Prostate gland (tissue), 2 donors: ENCODE data around the gene TMEM165. TPM values are rescaled to one million over a fixed set of nuclear protein-coding genes. Genes with fewer than 3 reads are reported as not detected.

Experiments
- DNase-seq: peaks from one replicate; pipeline ENCODE4 v3.0.0-alpha.2; 2019; ENCODE audit warnings: low spot score
- H3K27ac ChIP-seq, 2 donors: fragments of 200-600 bp; sonication (generic); 2 replicates each; pipeline ENCODE4 v1.5.1; 2017 to 2019
- H3K27me3 ChIP-seq: fragments of 200-600 bp; sonication (generic); replicated peaks from 2 replicates; pipeline ENCODE4 v1.5.1; 2019; ENCODE audit not compliant: insufficient read depth
- H3K36me3 ChIP-seq, 2 donors: fragments of 200-600 bp; sonication (generic); 1 replicate in 1 of 2; 2 replicates in 1 of 2; pipeline versions ENCODE4 v1.5.1 to v1.8.1; 2017 to 2019
- H3K4me1 ChIP-seq: fragments of 200-600 bp; sonication (generic); replicated peaks from 2 replicates; pipeline ENCODE4 v1.5.1; 2019
- H3K4me3 ChIP-seq, 2 donors: fragments of 200-600 bp; sonication (generic); 2 replicates each; pipeline ENCODE4 v1.5.1; 2017 to 2019
- H3K9me3 ChIP-seq: fragments of 200-600 bp; sonication (generic); 2 replicates; pipeline ENCODE4 v1.5.1; 2017
- POLR2A ChIP-seq: fragments of 450-650 bp; IDR thresholded peaks from one replicate; pipeline ENCODE4 v1.6.1; 2016; ENCODE audit warnings: antibody characterized with exemption, mild to moderate bottlenecking
- POLR2AphosphoS5 ChIP-seq: sonication (generic); formaldehyde crosslinking; IDR thresholded peaks from one replicate; pipeline ENCODE4 v1.6.1; 2017; ENCODE audit warnings: antibody characterized with exemption
- WGBS: methylation state at CpG from one replicate; pipeline ENCODE4 v1.1.5; 2018; 5-methylcytosine and 5-hydroxymethylcytosine counted together
- intact Hi-C: fragments of 100-400 bp; cut with DNase I; formaldehyde crosslinking; loops from one replicate; pipeline ENCODE4 v1.14.2; 2022
- total RNA-seq, 2 donors: library from RNA; depleted of rRNA; stranded (reverse); fragments of >200 nt; gene quantifications; one replicate each; pipeline ENCODE4 v1.1.0, GENCODE V29; 2016
- TF ChIP-seq, protein P1 (sequence below), 4 experiments: fragments of 200-600 bp in 2 of 4; fragments of 450-650 bp in 2 of 4; sonication (generic) in 2 of 4; IDR thresholded peaks; 1 replicate in 3 of 4; 2 replicates in 1 of 4; pipeline ENCODE4 v1.5.1; 2016 to 2019; ENCODE audit warnings: antibody characterized with exemption in 4 of 4, mild to moderate bottlenecking in 2 of 4, moderate library complexity in 2 of 4

Gene TMEM165
- total RNA-seq, 2 donors from 2014 or later, result 117 to 183 TPM

DNA sequence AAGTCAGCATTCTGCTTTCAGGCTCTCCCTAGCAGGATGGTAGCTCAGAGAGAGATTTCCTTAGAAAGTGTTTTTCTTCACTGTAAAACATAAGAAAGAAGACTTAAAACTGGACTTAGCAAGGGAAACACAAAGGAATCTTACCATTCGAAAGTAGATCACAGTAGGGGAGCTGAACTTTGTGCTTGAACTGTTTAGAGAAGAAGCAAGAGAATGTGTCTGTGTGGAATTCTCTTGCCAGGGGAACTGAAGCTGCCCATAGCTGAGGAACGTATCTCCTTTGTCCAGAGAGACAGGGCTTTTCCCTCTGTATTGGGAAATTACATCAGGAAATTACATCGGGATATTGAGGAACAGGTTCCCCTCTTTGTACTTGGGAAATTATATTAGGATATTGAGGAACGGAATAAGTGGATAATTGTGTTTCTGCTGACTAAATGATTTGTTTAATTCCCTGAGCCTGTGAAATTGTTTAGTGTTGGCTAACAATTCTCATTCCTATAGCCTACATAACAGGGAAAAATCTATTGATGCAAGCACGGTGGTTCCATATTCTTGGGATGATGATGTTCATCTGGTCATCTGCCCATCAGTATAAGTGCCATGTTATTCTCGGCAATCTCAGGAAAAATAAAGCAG lies 28.6 kb upstream of the TMEM165 start:
- Histone ChIP-seq H3K27ac (no peak overlapping the region), H3K36me3 (no peaks in the 10 kb centered on the region), H3K4me1 (no peaks in the 10 kb centered on the region), H3K9me3 (no peaks in the 10 kb centered on the region), H3K4me3 (no peak overlapping the region), H3K27me3 (no peaks in the 10 kb centered on the region)
- intact Hi-C loops, result no loop called here
- no peak for DNase-seq
- WGBS, result 73% methylated on average over 6 of the region's 6 CpGs
- TF ChIP-seq, protein P1, sequence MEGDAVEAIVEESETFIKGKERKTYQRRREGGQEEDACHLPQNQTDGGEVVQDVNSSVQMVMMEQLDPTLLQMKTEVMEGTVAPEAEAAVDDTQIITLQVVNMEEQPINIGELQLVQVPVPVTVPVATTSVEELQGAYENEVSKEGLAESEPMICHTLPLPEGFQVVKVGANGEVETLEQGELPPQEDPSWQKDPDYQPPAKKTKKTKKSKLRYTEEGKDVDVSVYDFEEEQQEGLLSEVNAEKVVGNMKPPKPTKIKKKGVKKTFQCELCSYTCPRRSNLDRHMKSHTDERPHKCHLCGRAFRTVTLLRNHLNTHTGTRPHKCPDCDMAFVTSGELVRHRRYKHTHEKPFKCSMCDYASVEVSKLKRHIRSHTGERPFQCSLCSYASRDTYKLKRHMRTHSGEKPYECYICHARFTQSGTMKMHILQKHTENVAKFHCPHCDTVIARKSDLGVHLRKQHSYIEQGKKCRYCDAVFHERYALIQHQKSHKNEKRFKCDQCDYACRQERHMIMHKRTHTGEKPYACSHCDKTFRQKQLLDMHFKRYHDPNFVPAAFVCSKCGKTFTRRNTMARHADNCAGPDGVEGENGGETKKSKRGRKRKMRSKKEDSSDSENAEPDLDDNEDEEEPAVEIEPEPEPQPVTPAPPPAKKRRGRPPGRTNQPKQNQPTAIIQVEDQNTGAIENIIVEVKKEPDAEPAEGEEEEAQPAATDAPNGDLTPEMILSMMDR (IDR thresholded peaks at IDR 0.05), result no peak
- TF ChIP-seq POLR2AphosphoS5 (no peak), POLR2A (no peak)

DNA sequence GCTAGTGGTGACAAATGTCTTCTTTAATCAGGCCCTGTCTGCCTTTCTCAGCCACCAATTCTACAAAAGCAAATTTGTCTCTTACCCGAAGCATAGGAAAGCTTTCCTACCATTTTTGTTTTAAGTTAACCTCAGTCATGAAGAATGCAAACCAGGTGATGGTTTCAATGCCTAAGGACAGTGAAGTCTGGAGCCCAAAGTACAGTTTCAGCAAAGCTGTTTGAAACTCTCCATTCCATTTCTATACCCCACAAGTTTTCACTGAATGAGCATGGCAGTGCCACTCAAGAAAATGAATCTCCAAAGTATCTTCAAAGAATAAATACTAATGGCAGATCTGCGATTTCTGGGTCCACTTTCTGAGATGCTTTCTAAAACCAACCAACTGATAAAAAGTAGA lies 25.8 kb upstream of the TMEM165 start:
- Histone ChIP-seq H3K27me3 (no peaks in the 10 kb centered on the region), H3K9me3 (no peaks in the 10 kb centered on the region), H3K4me1 (no peaks in the 10 kb centered on the region), H3K36me3 (no peaks in the 10 kb centered on the region), H3K4me3 (no peak overlapping the region), H3K27ac (no peak overlapping the region)
- intact Hi-C loops, result no loop called here
- DNase-seq, result no peak
- 99% methylated on average over 2 of the region's 2 CpGs for WGBS
- TF ChIP-seq POLR2AphosphoS5 (no peak), POLR2A (no peak)
- TF ChIP-seq, protein P1 (IDR thresholded peaks at IDR 0.05), result no peak

DNA sequence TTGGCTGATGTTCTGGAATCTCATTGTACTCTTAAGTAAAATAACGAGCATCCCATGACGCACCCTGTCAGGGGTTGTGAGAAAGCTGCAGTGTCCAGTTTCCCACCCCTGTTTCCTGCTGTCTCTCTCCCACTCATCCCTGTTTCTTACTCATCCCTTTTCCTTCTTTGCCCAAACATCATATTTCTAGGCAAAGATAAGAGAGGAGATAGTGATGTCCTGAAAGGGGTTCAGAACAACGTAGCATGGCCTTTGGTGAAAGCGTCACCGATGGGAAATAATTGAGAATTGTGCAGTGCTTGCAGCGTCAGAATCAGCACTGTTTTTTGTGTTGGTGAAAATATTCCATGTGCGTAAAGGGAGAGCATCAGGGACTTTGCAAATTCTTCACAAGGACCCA lies 23.5 kb upstream of the TMEM165 start:
- Histone ChIP-seq H3K4me3 (no peak overlapping the region), H3K27me3 (no peaks in the 10 kb centered on the region), H3K36me3 (no peaks in the 10 kb centered on the region), H3K27ac (no peak overlapping the region), H3K9me3 (no peaks in the 10 kb centered on the region), H3K4me1 (no peaks in the 10 kb centered on the region)
- DNase-seq, result no peak
- intact Hi-C loops, result no loop called here
- 88% methylated on average over 7 of the region's 7 CpGs for WGBS
- TF ChIP-seq, protein P1 (IDR thresholded peaks at IDR 0.05), result no peak
- TF ChIP-seq POLR2A, result no peak
- no peak for TF ChIP-seq POLR2AphosphoS5

DNA sequence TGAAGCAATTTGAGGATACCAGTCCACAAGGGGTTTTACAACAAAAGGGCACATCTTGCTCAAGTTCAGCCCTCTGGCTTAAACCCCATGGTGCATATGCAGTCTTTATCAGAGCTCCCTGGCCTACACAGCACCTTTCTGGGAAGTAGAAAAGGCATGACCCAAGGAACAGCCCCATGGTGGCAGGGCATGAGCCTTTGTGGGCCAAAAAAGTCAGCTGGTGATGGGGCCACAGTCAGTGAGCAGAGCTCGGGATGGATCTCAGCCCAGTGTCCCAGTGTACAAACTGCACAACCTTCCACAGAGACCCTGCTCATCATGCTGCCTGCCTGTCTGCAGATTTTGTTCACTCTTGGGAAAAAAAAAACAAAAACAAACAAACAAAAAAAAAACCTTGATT lies 22.3 kb upstream of the TMEM165 start:
- no peak overlapping the region for H3K27ac ChIP-seq
- no peaks in the 10 kb centered on the region for H3K27me3 ChIP-seq
- WGBS, result 88% methylated on average over 1 of the region's 1 CpG
- no peak for DNase-seq
- intact Hi-C loops, result no loop called here
- no peaks in the 10 kb centered on the region for H3K4me1 ChIP-seq
- no peak for TF ChIP-seq POLR2A
- no peak overlapping the region for H3K4me3 ChIP-seq
- H3K9me3 ChIP-seq, result no peaks in the 10 kb centered on the region
- H3K36me3 ChIP-seq, result no peaks in the 10 kb centered on the region

DNA sequence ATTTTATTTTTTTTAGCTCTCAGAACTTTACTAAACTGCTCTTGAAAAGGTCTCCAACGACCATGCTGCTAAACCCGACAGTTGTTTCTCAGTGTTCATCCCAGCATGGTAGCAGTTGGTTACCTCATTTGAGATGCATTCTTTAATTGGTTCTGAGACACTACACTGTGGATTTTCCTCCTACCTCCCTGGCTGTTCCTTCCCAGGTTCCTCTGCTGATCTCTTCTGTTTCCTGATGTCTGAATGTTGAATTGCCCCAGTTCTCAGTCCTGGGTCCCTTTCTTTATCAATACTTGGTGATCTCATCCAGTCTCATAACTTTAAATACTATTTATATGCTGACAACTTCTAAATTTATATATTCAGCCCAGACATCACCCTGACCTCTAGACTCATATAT lies 19.1 kb upstream of the TMEM165 start:
- Histone ChIP-seq H3K4me1 (no peaks in the 10 kb centered on the region), H3K9me3 (no peaks in the 10 kb centered on the region), H3K27me3 (no peaks in the 10 kb centered on the region), H3K27ac (no peak overlapping the region), H3K36me3 (no peaks in the 10 kb centered on the region), H3K4me3 (no peak overlapping the region)
- WGBS, result 97% methylated on average over 2 of the region's 2 CpGs
- TF ChIP-seq, protein P1 (IDR thresholded peaks at IDR 0.05), result no peak
- TF ChIP-seq POLR2A, result no peak
- no peak for TF ChIP-seq POLR2AphosphoS5
- intact Hi-C loops, result no loop called here
- DNase-seq, result no peak
